Breast epithelium (tissue), 4 donors: ENCODE results near the gene FRRS1. TPM values are rescaled to one million over a fixed set of nuclear protein-coding genes. Genes with fewer than 3 reads are reported as not detected.

Experiments used
- DNase-seq, 2 donors: peaks; one replicate each; pipeline ENCODE4 v3.0.0-alpha.2; 2019; ENCODE audit warnings: low spot score in 2 of 2
- H3K27ac ChIP-seq, 2 donors: fragments of 200-600 bp; sonication (generic) in 1 of 2; one replicate each; pipeline ENCODE4 v1.5.1; 2016 to 2019; ENCODE audit warnings: mild to moderate bottlenecking in 1 of 2
- H3K27me3 ChIP-seq, 2 donors: fragments of 200-600 bp; sonication (generic) in 1 of 2; one replicate each; pipeline versions ENCODE4 v1.5.1 to v1.6.0; 2017 to 2019; ENCODE audit warnings: control low read depth in 1 of 2, mild to moderate bottlenecking in 1 of 2
- H3K36me3 ChIP-seq: fragments of 200-600 bp; one replicate; pipeline ENCODE4 v1.5.1; 2019
- H3K4me1 ChIP-seq, 2 donors: fragments of 200-600 bp; sonication (generic); one replicate each; pipeline ENCODE4 v1.5.1; 2016 to 2019; ENCODE audit warnings: control low read depth in 1 of 2
- H3K4me3 ChIP-seq, 3 donors: fragments of 200-600 bp; sonication (generic); 1 replicate in 2 of 3; 2 replicates in 1 of 3; pipeline ENCODE4 v1.5.1; 2016 to 2019; ENCODE audit warnings: mild to moderate bottlenecking in 3 of 3, moderate library complexity in 2 of 3
- H3K9me3 ChIP-seq, 2 donors: fragments of 200-600 bp; sonication (generic) in 1 of 2; one replicate each; pipeline ENCODE4 v1.5.1; 2016 to 2019; ENCODE audit warnings: control low read depth in 1 of 2
- CTCF ChIP-seq, 3 donors: fragments of 450-650 bp; IDR thresholded peaks; one replicate each; pipeline ENCODE4 v1.5.1; 2016 to 2017; ENCODE audit warnings: antibody characterized with exemption in 3 of 3, mild to moderate bottlenecking in 3 of 3, moderate library complexity in 3 of 3
- POLR2A ChIP-seq: fragments of 450-650 bp; IDR thresholded peaks from one replicate; pipeline ENCODE4 v1.6.1; 2016; ENCODE audit warnings: antibody characterized with exemption, mild to moderate bottlenecking, moderate library complexity
- POLR2AphosphoS5 ChIP-seq, 3 donors: sonication (generic); formaldehyde crosslinking; IDR thresholded peaks; one replicate each; pipeline ENCODE4 v1.6.1; 2017; ENCODE audit warnings: antibody characterized with exemption in 3 of 3
- intact Hi-C: fragments of 100-400 bp; cut with DNase I; formaldehyde crosslinking; loops from one replicate; pipeline ENCODE4 v1.15.1; 2023; ENCODE audit warnings: low total_unique reads
- total RNA-seq, 3 donors: library from RNA; depleted of rRNA; stranded (reverse); fragments of >200 nt; gene quantifications; one replicate each; pipeline ENCODE4 v1.1.0, GENCODE V29; 2016

The FRRS1 gene
- total RNA-seq, 3 donors from 2014 or later, result 12.1 to 21.1 (median 12.5) TPM

- TF ChIP-seq POLR2A (no peak), CTCF (IDR thresholded peaks at IDR 0.05) (no peak), POLR2AphosphoS5 (IDR thresholded peaks at IDR 0.05) (no peak)
- intact Hi-C loops, result no loop called here
- no peak overlapping the region for H3K27ac ChIP-seq
Observed at GRCh38 chr1:99781798-99782197, 15.4 kb upstream of the FRRS1 start.

GRCh38 chr1:99777752-99778151 is 11.3 kb upstream of the FRRS1 start:
- intact Hi-C loops, result no loop called here
- TF ChIP-seq POLR2A (no peak), POLR2AphosphoS5 (IDR thresholded peaks at IDR 0.05) (no peak), CTCF (IDR thresholded peaks at IDR 0.05) (no peak)
- H3K9me3 ChIP-seq, result no peaks in the 10 kb centered on the region
- no peaks in the 10 kb centered on the region for H3K27me3 ChIP-seq
- no peak for DNase-seq
- H3K4me1 ChIP-seq, result no peaks in the 10 kb centered on the region
- H3K4me3 ChIP-seq, result no peak overlapping the region
- no peak overlapping the region for H3K27ac ChIP-seq
- no peaks in the 10 kb centered on the region for H3K36me3 ChIP-seq

More at GRCh38 chr1:99781798-99782197, 15.4 kb upstream of the FRRS1 start:
- no peaks in the 10 kb centered on the region for H3K36me3 ChIP-seq
- no peaks in the 10 kb centered on the region for H3K27me3 ChIP-seq
- H3K4me1 ChIP-seq, result no peaks in the 10 kb centered on the region
- no peaks in the 10 kb centered on the region for H3K9me3 ChIP-seq
- DNase-seq, result no peak
- H3K4me3 ChIP-seq, result no peak overlapping the region

GRCh38 chr1:99776120-99776519 is 9.7 kb upstream of the FRRS1 start:
- Histone ChIP-seq H3K36me3 (no peaks in the 10 kb centered on the region), H3K27ac (no peak overlapping the region), H3K27me3 (no peaks in the 10 kb centered on the region), H3K4me1 (no peaks in the 10 kb centered on the region), H3K9me3 (no peaks in the 10 kb centered on the region), H3K4me3 (no peak overlapping the region)
- DNase-seq, result no peak
- TF ChIP-seq POLR2A, result no peak
- TF ChIP-seq CTCF (IDR thresholded peaks at IDR 0.05), result no peak
- TF ChIP-seq POLR2AphosphoS5 (IDR thresholded peaks at IDR 0.05), result no peak
- intact Hi-C loops, result no loop called here

- Histone ChIP-seq H3K36me3 (no peaks in the 10 kb centered on the region), H3K4me1 (no peaks in the 10 kb centered on the region), H3K9me3 (no peaks in the 10 kb centered on the region), H3K27ac (no peak overlapping the region), H3K4me3 (no peak overlapping the region), H3K27me3 (no peaks in the 10 kb centered on the region)
- TF ChIP-seq POLR2A, result no peak
- TF ChIP-seq POLR2AphosphoS5 (IDR thresholded peaks at IDR 0.05), result no peak
- TF ChIP-seq CTCF (IDR thresholded peaks at IDR 0.05), result no peak
- no peak for DNase-seq
- intact Hi-C loops, result no loop called here
Observed at GRCh38 chr1:99772809-99773208, 6.4 kb upstream of the FRRS1 start.

GRCh38 chr1:99771513-99771918 is 5.1 kb upstream of the FRRS1 start:
- intact Hi-C loops, result no loop called here
- H3K4me1 ChIP-seq, result no peaks in the 10 kb centered on the region
- no peaks in the 10 kb centered on the region for H3K27me3 ChIP-seq
- DNase-seq, result no peak
- no peaks in the 10 kb centered on the region for H3K9me3 ChIP-seq
- H3K36me3 ChIP-seq, result no peaks in the 10 kb centered on the region
- no peak overlapping the region for H3K4me3 ChIP-seq
- no peak overlapping the region for H3K27ac ChIP-seq
- TF ChIP-seq POLR2AphosphoS5 (IDR thresholded peaks at IDR 0.05) (no peak), CTCF (IDR thresholded peaks at IDR 0.05) (no peak), POLR2A (no peak)
